ENCODE results near the gene ERG28.
A peak's percentile ranks its signal among the peaks of the same experiment; 100 is the strongest.

Gene ERG28

GRCh38 chr14:75654127-75654732 lies 6.4 kb downstream of the ERG28 start:
- no peaks in the 10 kb centered on the region for H3K4me1 ChIP-seq (ENCODE audit: control insufficient read depth, insufficient read depth, low read length)
- peaks cover 9% of the 10 kb centered on the region for H3K36me3 ChIP-seq (ENCODE audit: control insufficient read depth, insufficient read depth, low read length)
- H3K27ac ChIP-seq (ENCODE audit: low read depth, low read length): no peak overlapping the region
- no peak overlapping the region for H3K9ac ChIP-seq (ENCODE audit: low read length)
- H3K27me3 ChIP-seq (ENCODE audit: control insufficient read depth, insufficient read depth, low read length): no peaks in the 10 kb centered on the region
- H3K4me3 ChIP-seq (ENCODE audit: low read length): no peak overlapping the region

- Histone ChIP-seq H3K27me3 (ENCODE audit: control insufficient read depth, insufficient read depth, low read length) (no peaks in the 10 kb centered on the region), H3K27ac (ENCODE audit: low read depth, low read length) (no peak overlapping the region), H3K36me3 (ENCODE audit: control insufficient read depth, insufficient read depth, low read length) (peaks cover 9% of the 10 kb centered on the region), H3K4me1 (ENCODE audit: control insufficient read depth, insufficient read depth, low read length) (no peaks in the 10 kb centered on the region), H3K9ac (ENCODE audit: low read length) (no peak overlapping the region), H3K4me3 (ENCODE audit: low read length) (no peak overlapping the region)
These were observed 7.1 kb downstream of the ERG28 start for GRCh38 chr14:75653563-75653962.

GRCh38 chr14:75650253-75651058 lies 10.2 kb downstream of the ERG28 start:
- peaks cover 7% of the 10 kb centered on the region for H3K36me3 ChIP-seq (ENCODE audit: control insufficient read depth, insufficient read depth, low read length)
- H3K4me1 ChIP-seq (ENCODE audit: control insufficient read depth, insufficient read depth, low read length): peaks cover 6% of the 10 kb centered on the region
- no peak overlapping the region for H3K27ac ChIP-seq (ENCODE audit: low read depth, low read length)
- H3K9ac ChIP-seq (ENCODE audit: low read length): no peak overlapping the region
- H3K4me3 ChIP-seq (ENCODE audit: low read length): no peak overlapping the region
- H3K27me3 ChIP-seq (ENCODE audit: control insufficient read depth, insufficient read depth, low read length): no peaks in the 10 kb centered on the region

GRCh38 chr14:75649773-75650172 lies 10.9 kb downstream of the ERG28 start:
- peaks cover 6% of the 10 kb centered on the region for H3K4me1 ChIP-seq (ENCODE audit: control insufficient read depth, insufficient read depth, low read length)
- no peak overlapping the region for H3K27ac ChIP-seq (ENCODE audit: low read depth, low read length)
- H3K4me3 ChIP-seq (ENCODE audit: low read length): no peak overlapping the region
- H3K9ac ChIP-seq (ENCODE audit: low read length): no peak overlapping the region
- no peaks in the 10 kb centered on the region for H3K27me3 ChIP-seq (ENCODE audit: control insufficient read depth, insufficient read depth, low read length)
- peaks cover 7% of the 10 kb centered on the region for H3K36me3 ChIP-seq (ENCODE audit: control insufficient read depth, insufficient read depth, low read length)

GRCh38 chr14:75649337-75649736 lies 11.3 kb downstream of the ERG28 start:
- Histone ChIP-seq H3K27me3 (ENCODE audit: control insufficient read depth, insufficient read depth, low read length) (no peaks in the 10 kb centered on the region), H3K4me3 (ENCODE audit: low read length) (no peak overlapping the region), H3K9ac (ENCODE audit: low read length) (no peak overlapping the region), H3K4me1 (ENCODE audit: control insufficient read depth, insufficient read depth, low read length) (peaks cover 6% of the 10 kb centered on the region), H3K27ac (ENCODE audit: low read depth, low read length) (no peak overlapping the region), H3K36me3 (ENCODE audit: control insufficient read depth, insufficient read depth, low read length) (peaks cover 7% of the 10 kb centered on the region)

- Histone ChIP-seq H3K9ac (ENCODE audit: low read length) (no peak overlapping the region), H3K27me3 (ENCODE audit: control insufficient read depth, insufficient read depth, low read length) (no peaks in the 10 kb centered on the region), H3K4me1 (ENCODE audit: control insufficient read depth, insufficient read depth, low read length) (peaks cover 6% of the 10 kb centered on the region), H3K27ac (ENCODE audit: low read depth, low read length) (no peak overlapping the region), H3K4me3 (ENCODE audit: low read length) (no peak overlapping the region), H3K36me3 (ENCODE audit: control insufficient read depth, insufficient read depth, low read length) (peaks cover 7% of the 10 kb centered on the region)
These were observed 12.4 kb downstream of the ERG28 start for GRCh38 chr14:75648066-75648838.

- H3K27ac ChIP-seq (ENCODE audit: low read depth, low read length): no peak overlapping the region
- H3K4me3 ChIP-seq (ENCODE audit: low read length): no peak overlapping the region
- no peaks in the 10 kb centered on the region for H3K27me3 ChIP-seq (ENCODE audit: control insufficient read depth, insufficient read depth, low read length)
- H3K9ac ChIP-seq (ENCODE audit: low read length): no peak overlapping the region
- H3K4me1 ChIP-seq (ENCODE audit: control insufficient read depth, insufficient read depth, low read length): peaks cover 6% of the 10 kb centered on the region
- peaks cover 7% of the 10 kb centered on the region for H3K36me3 ChIP-seq (ENCODE audit: control insufficient read depth, insufficient read depth, low read length)
These were observed 13.0 kb downstream of the ERG28 start for GRCh38 chr14:75647640-75648039.

GRCh38 chr14:75646762-75647161 lies 13.9 kb downstream of the ERG28 start:
- Histone ChIP-seq H3K4me1 (ENCODE audit: control insufficient read depth, insufficient read depth, low read length) (peaks cover 6% of the 10 kb centered on the region), H3K27me3 (ENCODE audit: control insufficient read depth, insufficient read depth, low read length) (no peaks in the 10 kb centered on the region), H3K27ac (ENCODE audit: low read depth, low read length) (no peak overlapping the region), H3K4me3 (ENCODE audit: low read length) (no peak overlapping the region), H3K9ac (ENCODE audit: low read length) (no peak overlapping the region), H3K36me3 (ENCODE audit: control insufficient read depth, insufficient read depth, low read length) (peaks cover 3% of the 10 kb centered on the region)

GRCh38 chr14:75645056-75645455 lies 15.6 kb downstream of the ERG28 start:
- H3K9ac ChIP-seq (ENCODE audit: low read length): no peak overlapping the region
- no peak overlapping the region for H3K27ac ChIP-seq (ENCODE audit: low read depth, low read length)
- H3K4me1 ChIP-seq (ENCODE audit: control insufficient read depth, insufficient read depth, low read length): peaks cover 6% of the 10 kb centered on the region

GRCh38 chr14:75643985-75644384 lies 16.7 kb downstream of the ERG28 start:
- no peak overlapping the region for H3K4me3 ChIP-seq (ENCODE audit: low read length)

More at GRCh38 chr14:75645056-75645455, 15.6 kb downstream of the ERG28 start:
- no peak overlapping the region for H3K4me3 ChIP-seq (ENCODE audit: low read length)
- no peaks in the 10 kb centered on the region for H3K36me3 ChIP-seq (ENCODE audit: control insufficient read depth, insufficient read depth, low read length)
- no peaks in the 10 kb centered on the region for H3K27me3 ChIP-seq (ENCODE audit: control insufficient read depth, insufficient read depth, low read length)

GRCh38 chr14:75640876-75641275 lies 19.8 kb downstream of the ERG28 start:
- H3K36me3 ChIP-seq (ENCODE audit: control insufficient read depth, insufficient read depth, low read length): no peaks in the 10 kb centered on the region
- H3K27me3 ChIP-seq (ENCODE audit: control insufficient read depth, insufficient read depth, low read length): no peaks in the 10 kb centered on the region
- H3K27ac ChIP-seq (ENCODE audit: low read depth, low read length): no peak overlapping the region
- H3K9ac ChIP-seq (ENCODE audit: low read length): no peak overlapping the region
- H3K4me3 ChIP-seq (ENCODE audit: low read length): no peak overlapping the region
- H3K4me1 ChIP-seq (ENCODE audit: control insufficient read depth, insufficient read depth, low read length): no peaks in the 10 kb centered on the region

More at GRCh38 chr14:75643985-75644384, 16.7 kb downstream of the ERG28 start:
- H3K36me3 ChIP-seq (ENCODE audit: control insufficient read depth, insufficient read depth, low read length): no peaks in the 10 kb centered on the region
- H3K4me1 ChIP-seq (ENCODE audit: control insufficient read depth, insufficient read depth, low read length): peaks cover 6% of the 10 kb centered on the region
- no peak overlapping the region for H3K9ac ChIP-seq (ENCODE audit: low read length)
- H3K27me3 ChIP-seq (ENCODE audit: control insufficient read depth, insufficient read depth, low read length): no peaks in the 10 kb centered on the region
- no peak overlapping the region for H3K27ac ChIP-seq (ENCODE audit: low read depth, low read length)

GRCh38 chr14:75636100-75636692 lies 24.5 kb downstream of the ERG28 start:
- H3K9ac ChIP-seq (ENCODE audit: low read length): no peak overlapping the region
- H3K36me3 ChIP-seq (ENCODE audit: control insufficient read depth, insufficient read depth, low read length): no peaks in the 10 kb centered on the region
- peak overlapping the region; percentile 22 for H3K27ac ChIP-seq (ENCODE audit: low read depth, low read length)
- H3K4me3 ChIP-seq (ENCODE audit: low read length): no peak overlapping the region
- H3K4me1 ChIP-seq (ENCODE audit: control insufficient read depth, insufficient read depth, low read length): no peaks in the 10 kb centered on the region
- no peaks in the 10 kb centered on the region for H3K27me3 ChIP-seq (ENCODE audit: control insufficient read depth, insufficient read depth, low read length)

All from rectal smooth muscle tissue (tissue), 1 donor.